Liver (tissue), 9 donors: ENCODE data around the gene SLC1A2. TPM values are rescaled to one million over a fixed set of nuclear protein-coding genes. Genes with fewer than 3 reads are reported as not detected.

ENCODE experiments used
- DNase-seq: peaks from one replicate; pipeline ENCODE4 v3.0.0-alpha.2; 2017; ENCODE audit warnings: low spot score
- H3K27ac ChIP-seq, 2 donors: one replicate each; pipeline ENCODE4 v1.7.0; 2013; ENCODE audit warnings: inconsistent platforms in 2 of 2, low read length in 2 of 2, control low read depth in 1 of 2, low read depth in 1 of 2, mild to moderate bottlenecking in 1 of 2
- H3K27me3 ChIP-seq, 4 donors: one replicate each; pipeline versions ENCODE4 v1.6.1 to v1.7.0; 2013; ENCODE audit warnings: low read length in 3 of 4, inconsistent platforms in 1 of 4, mild to moderate bottlenecking in 1 of 4, moderate library complexity in 1 of 4; ENCODE audit not compliant: control insufficient read depth in 4 of 4, insufficient read depth in 4 of 4
- H3K36me3 ChIP-seq, 4 donors: one replicate each; pipeline versions ENCODE4 v1.6.1 to v1.7.0; 2013; ENCODE audit warnings: low read length in 3 of 4, mild to moderate bottlenecking in 3 of 4, low read depth in 1 of 4, moderate library complexity in 1 of 4; ENCODE audit not compliant: control insufficient read depth in 4 of 4, insufficient read depth in 3 of 4
- H3K4me1 ChIP-seq, 4 donors: one replicate each; pipeline versions ENCODE4 v1.6.1 to v1.7.0; 2013; ENCODE audit warnings: low read length in 3 of 4, mild to moderate bottlenecking in 3 of 4, moderate library complexity in 1 of 4; ENCODE audit not compliant: control insufficient read depth in 4 of 4, insufficient read depth in 4 of 4
- H3K4me3 ChIP-seq, 3 donors: one replicate each; pipeline versions ENCODE4 v1.6.1 to v1.7.0; 2013; ENCODE audit warnings: low read length in 3 of 3, control low read depth in 1 of 3, low read depth in 1 of 3, mild to moderate bottlenecking in 1 of 3
- H3K9ac ChIP-seq, 2 donors: one replicate each; pipeline ENCODE4 v1.7.0; 2013; ENCODE audit warnings: low read length in 2 of 2, mild to moderate bottlenecking in 2 of 2, moderate library complexity in 2 of 2, control low read depth in 1 of 2, low read depth in 1 of 2
- H3K9me3 ChIP-seq, 4 donors: one replicate each; pipeline versions ENCODE4 v1.6.1 to v1.7.0; 2013; ENCODE audit warnings: low read length in 3 of 4; ENCODE audit not compliant: control insufficient read depth in 4 of 4
- EGR1 ChIP-seq, 2 donors: IDR thresholded peaks; 2 replicates each; pipeline ENCODE4 v1.6.1; 2016 to 2018; ENCODE audit warnings: antibody characterized with exemption in 2 of 2, low read depth in 2 of 2
- FOXA1 ChIP-seq: IDR thresholded peaks from 2 replicates; pipeline ENCODE4 v1.6.1; 2016; ENCODE audit warnings: antibody characterized with exemption
- FOXA2 ChIP-seq: IDR thresholded peaks from 2 replicates; pipeline ENCODE4 v1.6.1; 2016; ENCODE audit warnings: antibody characterized with exemption
- GABPA ChIP-seq, 2 donors: IDR thresholded peaks in 1 of 2; conservative IDR thresholded peaks in 1 of 2; 2 replicates each; pipeline ENCODE4 v1.6.1; 2016; ENCODE audit warnings: antibody characterized with exemption in 2 of 2, mild to moderate bottlenecking in 1 of 2, moderate library complexity in 1 of 2
- HNF4A ChIP-seq, 2 donors: conservative IDR thresholded peaks; 2 replicates each; pipeline ENCODE4 v1.6.1; 2016; ENCODE audit warnings: antibody characterized with exemption in 2 of 2, mild to moderate bottlenecking in 2 of 2
- HNF4G ChIP-seq: IDR thresholded peaks from 2 replicates; pipeline ENCODE4 v1.6.1; 2016; ENCODE audit warnings: antibody characterized with exemption
- JUND ChIP-seq, 2 donors: IDR thresholded peaks; 2 replicates each; pipeline ENCODE4 v1.6.1; 2016; ENCODE audit warnings: antibody characterized with exemption in 2 of 2
- NR2F2 ChIP-seq: IDR thresholded peaks from 2 replicates; pipeline ENCODE4 v1.6.1; 2016; ENCODE audit warnings: antibody characterized with exemption
- RAD21 ChIP-seq, 2 donors: IDR thresholded peaks; 2 replicates each; pipeline ENCODE4 v1.6.1; 2016; ENCODE audit warnings: antibody characterized with exemption in 2 of 2, mild to moderate bottlenecking in 2 of 2
- RXRA ChIP-seq, 2 donors: IDR thresholded peaks; 2 replicates each; pipeline ENCODE4 v1.6.1; 2017 to 2018; ENCODE audit warnings: antibody characterized with exemption in 2 of 2, mild to moderate bottlenecking in 1 of 2
- SP1 ChIP-seq: IDR thresholded peaks from 2 replicates; pipeline ENCODE4 v1.6.1; 2018; ENCODE audit warnings: antibody characterized with exemption, mild to moderate bottlenecking
- YY1 ChIP-seq: IDR thresholded peaks from 2 replicates; pipeline ENCODE4 v1.6.1; 2016; ENCODE audit warnings: antibody characterized with exemption, mild to moderate bottlenecking
- WGBS: extraction: QIAGEN DNeasy Blood & Tissue Kit; methylation state at CpG from one replicate; pipeline ENCODE4 v1.1.7; 2013; 5-methylcytosine and 5-hydroxymethylcytosine counted together
- polyA plus RNA-seq, 2 donors: library from polyadenylated mRNA; stranded (reverse) in 1 of 2; unstranded in 1 of 2; fragments of 200-250 nt in 1 of 2; fragments of >200 nt in 1 of 2; fragmentation: Nextera tagmentation in 1 of 2; extraction: Ambion mirVana in 1 of 2; gene quantifications; one replicate each; pipeline versions ENCODE4 v1.2.1 to v1.2.3, GENCODE V29; 2013 to 2015
- total RNA-seq, 2 donors: library from RNA; depleted of rRNA; stranded (reverse); fragments of >200 nt; gene quantifications; one replicate each; pipeline ENCODE4 v1.2.3, GENCODE V29; 2014
- TF ChIP-seq, protein P1 (sequence below): IDR thresholded peaks from 2 replicates; pipeline ENCODE4 v1.6.1; 2016; ENCODE audit warnings: antibody characterized with exemption
- TF ChIP-seq, protein P2 (sequence below): IDR thresholded peaks from 2 replicates; pipeline ENCODE4 v1.6.1; 2016; ENCODE audit warnings: antibody characterized with exemption
- TF ChIP-seq, protein P3 (sequence below): fragments of 150-350 bp; IDR thresholded peaks from 2 replicates; pipeline ENCODE4 v1.5.1; 2017; ENCODE audit warnings: improper control_type of control experiment, low read depth, low read length; ENCODE audit not compliant: missing input control
- TF ChIP-seq, protein P4 (sequence below): IDR thresholded peaks from 2 replicates; pipeline ENCODE4 v1.6.1; 2016; ENCODE audit warnings: antibody characterized with exemption
- TF ChIP-seq, protein P5 (sequence below): IDR thresholded peaks from 2 replicates; pipeline ENCODE4 v1.6.1; 2016; ENCODE audit warnings: antibody characterized with exemption, mild to moderate bottlenecking
- donor health status: healthy.
- donor health status: healthy.
- donor health status: healthy.
- donor health status: healthy.
- donor health status: healthy.

Gene SLC1A2
- total and polyA plus RNA-seq, 4 donors: 6.4 to 19.5 (median 13.5) TPM

DNA sequence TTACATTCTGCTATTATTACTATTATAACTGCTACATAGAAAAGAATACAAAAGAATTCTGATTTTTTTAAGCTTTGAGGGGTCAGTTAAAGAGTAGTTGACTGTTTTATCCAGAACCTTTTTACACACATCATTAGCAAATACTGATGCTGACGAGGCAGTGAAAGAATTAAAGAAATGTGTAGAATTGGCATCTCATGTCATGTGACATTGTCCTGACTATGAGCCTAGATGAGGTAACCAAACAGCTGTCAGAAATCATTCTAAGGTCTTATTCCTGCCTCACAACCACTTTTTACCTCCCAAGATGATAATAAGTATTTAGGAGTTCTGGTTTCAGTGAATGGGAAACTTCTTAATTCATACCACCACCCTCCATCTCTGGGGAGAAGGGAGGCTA, 121.0 kb downstream of the SLC1A2 start:
- WGBS: 94% methylated on average over 1 of the region's 1 CpG
- no peak overlapping the region for H3K4me3 ChIP-seq
- no peaks in the 10 kb centered on the region for H3K9me3 ChIP-seq
- H3K4me1 ChIP-seq: peaks cover 1 to 6% (median 3%) of the 10 kb centered on the region in 4 donors
- TF ChIP-seq SP1: no peak
- TF ChIP-seq NR2F2: no peak
- no peak for TF ChIP-seq EGR1 (IDR thresholded peaks at IDR 0.05; ENCODE audit: low read depth in 2 of 2)
- TF ChIP-seq, protein P1, sequence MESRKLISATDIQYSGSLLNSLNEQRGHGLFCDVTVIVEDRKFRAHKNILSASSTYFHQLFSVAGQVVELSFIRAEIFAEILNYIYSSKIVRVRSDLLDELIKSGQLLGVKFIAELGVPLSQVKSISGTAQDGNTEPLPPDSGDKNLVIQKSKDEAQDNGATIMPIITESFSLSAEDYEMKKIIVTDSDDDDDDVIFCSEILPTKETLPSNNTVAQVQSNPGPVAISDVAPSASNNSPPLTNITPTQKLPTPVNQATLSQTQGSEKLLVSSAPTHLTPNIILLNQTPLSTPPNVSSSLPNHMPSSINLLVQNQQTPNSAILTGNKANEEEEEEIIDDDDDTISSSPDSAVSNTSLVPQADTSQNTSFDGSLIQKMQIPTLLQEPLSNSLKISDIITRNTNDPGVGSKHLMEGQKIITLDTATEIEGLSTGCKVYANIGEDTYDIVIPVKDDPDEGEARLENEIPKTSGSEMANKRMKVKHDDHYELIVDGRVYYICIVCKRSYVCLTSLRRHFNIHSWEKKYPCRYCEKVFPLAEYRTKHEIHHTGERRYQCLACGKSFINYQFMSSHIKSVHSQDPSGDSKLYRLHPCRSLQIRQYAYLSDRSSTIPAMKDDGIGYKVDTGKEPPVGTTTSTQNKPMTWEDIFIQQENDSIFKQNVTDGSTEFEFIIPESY: no peak
- no peak for TF ChIP-seq JUND (IDR thresholded peaks at IDR 0.05)
- TF ChIP-seq, protein P2, sequence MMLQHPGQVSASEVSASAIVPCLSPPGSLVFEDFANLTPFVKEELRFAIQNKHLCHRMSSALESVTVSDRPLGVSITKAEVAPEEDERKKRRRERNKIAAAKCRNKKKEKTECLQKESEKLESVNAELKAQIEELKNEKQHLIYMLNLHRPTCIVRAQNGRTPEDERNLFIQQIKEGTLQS: no peak
- no peak for TF ChIP-seq RXRA (IDR thresholded peaks at IDR 0.05)
- TF ChIP-seq, protein P3, sequence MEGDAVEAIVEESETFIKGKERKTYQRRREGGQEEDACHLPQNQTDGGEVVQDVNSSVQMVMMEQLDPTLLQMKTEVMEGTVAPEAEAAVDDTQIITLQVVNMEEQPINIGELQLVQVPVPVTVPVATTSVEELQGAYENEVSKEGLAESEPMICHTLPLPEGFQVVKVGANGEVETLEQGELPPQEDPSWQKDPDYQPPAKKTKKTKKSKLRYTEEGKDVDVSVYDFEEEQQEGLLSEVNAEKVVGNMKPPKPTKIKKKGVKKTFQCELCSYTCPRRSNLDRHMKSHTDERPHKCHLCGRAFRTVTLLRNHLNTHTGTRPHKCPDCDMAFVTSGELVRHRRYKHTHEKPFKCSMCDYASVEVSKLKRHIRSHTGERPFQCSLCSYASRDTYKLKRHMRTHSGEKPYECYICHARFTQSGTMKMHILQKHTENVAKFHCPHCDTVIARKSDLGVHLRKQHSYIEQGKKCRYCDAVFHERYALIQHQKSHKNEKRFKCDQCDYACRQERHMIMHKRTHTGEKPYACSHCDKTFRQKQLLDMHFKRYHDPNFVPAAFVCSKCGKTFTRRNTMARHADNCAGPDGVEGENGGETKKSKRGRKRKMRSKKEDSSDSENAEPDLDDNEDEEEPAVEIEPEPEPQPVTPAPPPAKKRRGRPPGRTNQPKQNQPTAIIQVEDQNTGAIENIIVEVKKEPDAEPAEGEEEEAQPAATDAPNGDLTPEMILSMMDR: no peak
- TF ChIP-seq RAD21 (IDR thresholded peaks at IDR 0.05): no peak
- TF ChIP-seq GABPA (IDR thresholded peaks at IDR 0.05 in 1 of 2, conservative IDR thresholded peaks at IDR 0.05 in 1 of 2): no peak
- no peak overlapping the region for H3K9ac ChIP-seq
- DNase-seq: no peak
- no peaks in the 10 kb centered on the region for H3K27me3 ChIP-seq
- H3K36me3 ChIP-seq: peaks cover 0 to 3% (median under 1%) of the 10 kb centered on the region in 4 donors
- H3K27ac ChIP-seq: no peak overlapping the region

DNA sequence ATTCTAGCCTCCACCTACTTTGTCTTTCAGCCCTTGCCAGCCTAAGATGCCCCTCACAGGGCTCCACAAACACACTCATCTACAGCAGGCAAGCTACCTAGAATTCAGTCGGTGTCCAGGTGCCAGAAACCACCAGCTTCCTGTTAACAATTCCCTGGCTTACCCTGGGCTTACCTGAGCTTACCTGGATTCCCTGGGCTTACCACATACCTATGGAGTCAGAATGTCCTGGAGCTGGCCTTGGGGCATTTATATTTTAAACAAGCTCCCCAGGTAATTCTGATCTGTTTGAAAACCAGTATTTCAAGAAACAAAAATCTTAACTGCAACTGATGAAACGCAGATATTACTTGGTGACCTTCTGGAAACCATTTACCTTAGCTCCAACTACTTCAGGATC, 123.6 kb downstream of the SLC1A2 start:
- WGBS: 93% methylated on average over 2 of the region's 2 CpGs
- H3K27ac ChIP-seq: no peak overlapping the region
- H3K4me3 ChIP-seq: no peak overlapping the region
- peaks cover 0 to 3% (median 0%) of the 10 kb centered on the region in 4 donors for H3K36me3 ChIP-seq
- TF ChIP-seq HNF4G (no peak), HNF4A (conservative IDR thresholded peaks at IDR 0.05) (no peak), FOXA2 (no peak), SP1 (no peak), YY1 (no peak), RXRA (IDR thresholded peaks at IDR 0.05) (no peak), GABPA (IDR thresholded peaks at IDR 0.05 in 1 of 2, conservative IDR thresholded peaks at IDR 0.05 in 1 of 2) (no peak), FOXA1 (no peak), EGR1 (IDR thresholded peaks at IDR 0.05; ENCODE audit: low read depth in 2 of 2) (no peak), NR2F2 (no peak)
- TF ChIP-seq, protein P2: no peak
- TF ChIP-seq, protein P3: no peak
- TF ChIP-seq, protein P1: no peak
- TF ChIP-seq, protein P4, sequence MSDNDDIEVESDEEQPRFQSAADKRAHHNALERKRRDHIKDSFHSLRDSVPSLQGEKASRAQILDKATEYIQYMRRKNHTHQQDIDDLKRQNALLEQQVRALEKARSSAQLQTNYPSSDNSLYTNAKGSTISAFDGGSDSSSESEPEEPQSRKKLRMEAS: no peak
- TF ChIP-seq, protein P5, sequence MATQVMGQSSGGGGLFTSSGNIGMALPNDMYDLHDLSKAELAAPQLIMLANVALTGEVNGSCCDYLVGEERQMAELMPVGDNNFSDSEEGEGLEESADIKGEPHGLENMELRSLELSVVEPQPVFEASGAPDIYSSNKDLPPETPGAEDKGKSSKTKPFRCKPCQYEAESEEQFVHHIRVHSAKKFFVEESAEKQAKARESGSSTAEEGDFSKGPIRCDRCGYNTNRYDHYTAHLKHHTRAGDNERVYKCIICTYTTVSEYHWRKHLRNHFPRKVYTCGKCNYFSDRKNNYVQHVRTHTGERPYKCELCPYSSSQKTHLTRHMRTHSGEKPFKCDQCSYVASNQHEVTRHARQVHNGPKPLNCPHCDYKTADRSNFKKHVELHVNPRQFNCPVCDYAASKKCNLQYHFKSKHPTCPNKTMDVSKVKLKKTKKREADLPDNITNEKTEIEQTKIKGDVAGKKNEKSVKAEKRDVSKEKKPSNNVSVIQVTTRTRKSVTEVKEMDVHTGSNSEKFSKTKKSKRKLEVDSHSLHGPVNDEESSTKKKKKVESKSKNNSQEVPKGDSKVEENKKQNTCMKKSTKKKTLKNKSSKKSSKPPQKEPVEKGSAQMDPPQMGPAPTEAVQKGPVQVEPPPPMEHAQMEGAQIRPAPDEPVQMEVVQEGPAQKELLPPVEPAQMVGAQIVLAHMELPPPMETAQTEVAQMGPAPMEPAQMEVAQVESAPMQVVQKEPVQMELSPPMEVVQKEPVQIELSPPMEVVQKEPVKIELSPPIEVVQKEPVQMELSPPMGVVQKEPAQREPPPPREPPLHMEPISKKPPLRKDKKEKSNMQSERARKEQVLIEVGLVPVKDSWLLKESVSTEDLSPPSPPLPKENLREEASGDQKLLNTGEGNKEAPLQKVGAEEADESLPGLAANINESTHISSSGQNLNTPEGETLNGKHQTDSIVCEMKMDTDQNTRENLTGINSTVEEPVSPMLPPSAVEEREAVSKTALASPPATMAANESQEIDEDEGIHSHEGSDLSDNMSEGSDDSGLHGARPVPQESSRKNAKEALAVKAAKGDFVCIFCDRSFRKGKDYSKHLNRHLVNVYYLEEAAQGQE: no peak
- peaks cover 0 to 3% (median 0%) of the 10 kb centered on the region in 4 donors for H3K4me1 ChIP-seq
- H3K9ac ChIP-seq: no peak overlapping the region
- no peaks in the 10 kb centered on the region for H3K9me3 ChIP-seq
- H3K27me3 ChIP-seq: no peaks in the 10 kb centered on the region
- DNase-seq: no peak
